Mucosa of stomach (tissue), 1 donor: ENCODE results near the gene CLMP.

Experiments
- H3K27me3 ChIP-seq: one replicate; pipeline ENCODE4 v1.7.0; 2013; ENCODE audit warnings: mild to moderate bottlenecking, low read length; ENCODE audit not compliant: control insufficient read depth, insufficient read depth
- H3K36me3 ChIP-seq: one replicate; pipeline ENCODE4 v1.7.0; 2013; ENCODE audit warnings: low read length; ENCODE audit not compliant: control insufficient read depth, insufficient read depth
- H3K4me1 ChIP-seq: one replicate; pipeline ENCODE4 v1.7.0; 2013; ENCODE audit warnings: mild to moderate bottlenecking, low read length; ENCODE audit not compliant: control insufficient read depth, insufficient read depth
- H3K4me3 ChIP-seq: one replicate; pipeline ENCODE4 v1.7.0; 2013; ENCODE audit warnings: low read length
- H3K9ac ChIP-seq: one replicate; pipeline ENCODE4 v1.7.0; 2013; ENCODE audit warnings: mild to moderate bottlenecking, low read length, moderate library complexity
- H3K9me3 ChIP-seq: one replicate; pipeline ENCODE4 v1.7.0; 2013; ENCODE audit warnings: mild to moderate bottlenecking, low read length, moderate library complexity; ENCODE audit not compliant: control insufficient read depth
- donor health status: Pancreatic carcinoma.

CLMP gene

DNA sequence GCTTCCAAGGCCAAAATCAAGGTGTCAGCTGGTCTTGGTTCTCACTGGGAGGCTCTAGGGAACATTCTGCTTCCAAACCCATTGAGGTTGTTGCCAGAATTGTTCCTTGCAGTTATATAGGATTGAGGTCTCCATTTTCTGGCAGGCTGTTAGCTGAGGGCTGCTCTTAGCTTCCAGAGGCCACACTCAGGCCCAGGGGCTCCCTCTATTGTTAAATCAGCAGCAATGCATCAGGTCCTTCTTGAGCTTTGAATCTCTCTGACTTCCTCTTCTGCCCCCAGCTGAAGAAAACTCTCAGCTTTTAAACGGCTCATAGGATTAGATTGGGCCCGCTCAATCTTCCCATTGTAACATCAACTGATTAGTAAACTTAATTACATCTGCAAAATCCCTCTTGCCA, 174.1 kb downstream of the CLMP start:
- H3K27me3 ChIP-seq: no peaks in the 10 kb centered on the region
- H3K9ac ChIP-seq: no peak overlapping the region
- H3K4me3 ChIP-seq: no peak overlapping the region
- H3K9me3 ChIP-seq: no peaks in the 10 kb centered on the region
- H3K36me3 ChIP-seq: no peaks in the 10 kb centered on the region
- H3K4me1 ChIP-seq: peaks cover 6% of the 10 kb centered on the region
